KBM-7 (cell line): Measurements from ENCODE around the gene KCNIP4.

Source experiments
- DNase-seq: peaks from one replicate; pipeline ENCODE4 v3.0.0-alpha.2; 2015
- in situ Hi-C: fragments of 300-500 bp; cut with MboI; formaldehyde crosslinking; loops from 2 replicates; pipeline ENCODE4 v1.14.3; 2020; ENCODE audit warnings: low sequenced_read_pairs, low pct_unique_long_range_greater_than_20kb, mixed read lengths

The KCNIP4 gene

DNA sequence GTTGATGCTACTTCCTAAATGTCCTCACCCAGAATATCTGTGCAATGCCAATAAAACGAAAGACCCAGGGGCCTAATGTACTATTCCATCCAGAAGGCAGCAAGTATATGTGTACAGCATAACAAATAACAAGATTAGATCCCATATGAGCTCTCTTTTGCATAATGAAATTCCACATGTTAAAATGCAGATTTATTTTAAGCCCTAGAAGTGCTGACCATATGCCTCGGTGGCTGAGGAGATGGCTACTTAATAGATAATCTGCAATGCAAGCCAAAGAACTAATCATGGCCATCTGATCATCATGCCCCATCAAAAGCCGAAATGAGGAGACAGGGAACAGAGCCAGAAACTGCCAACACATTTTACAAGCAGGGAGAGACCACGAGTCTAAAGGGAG is 293.5 kb downstream of the KCNIP4 start:
- in situ Hi-C loops: no loop called here
- no peak for DNase-seq

DNA sequence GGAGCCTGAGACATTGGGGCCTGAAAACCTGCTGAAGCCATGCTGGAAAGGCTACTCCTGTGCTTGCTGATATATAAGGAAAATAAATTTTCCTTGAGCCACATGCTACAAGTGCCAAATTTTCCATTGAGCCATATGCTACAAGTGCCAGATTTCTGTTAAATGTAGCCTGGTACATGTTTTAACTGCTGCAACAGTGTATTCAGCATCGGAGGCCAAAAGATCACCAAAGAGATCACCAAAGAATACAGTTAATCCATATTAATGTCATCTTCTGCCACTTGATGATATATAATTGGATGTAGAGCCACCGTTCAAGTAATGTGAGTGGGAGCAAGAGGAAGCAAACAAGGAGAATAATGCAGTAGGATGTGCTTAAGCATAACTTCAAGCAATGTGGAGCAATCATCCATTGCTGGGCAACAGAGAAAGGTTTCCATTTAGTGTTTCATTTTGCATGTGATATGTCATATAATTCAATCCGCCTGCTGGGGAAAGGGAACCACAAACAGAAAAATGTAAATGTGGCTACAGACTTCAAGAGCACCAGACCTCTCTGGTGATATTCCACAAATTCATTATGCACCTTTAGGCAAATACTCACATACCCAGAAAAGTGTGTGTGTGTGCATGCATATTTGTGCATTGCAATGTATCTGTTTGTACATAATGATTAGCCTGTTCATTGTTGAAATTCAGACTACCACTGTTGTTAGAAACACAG is 295.9 kb downstream of the KCNIP4 start:
- in situ Hi-C loops: no loop called here
- DNase-seq: no peak

DNA sequence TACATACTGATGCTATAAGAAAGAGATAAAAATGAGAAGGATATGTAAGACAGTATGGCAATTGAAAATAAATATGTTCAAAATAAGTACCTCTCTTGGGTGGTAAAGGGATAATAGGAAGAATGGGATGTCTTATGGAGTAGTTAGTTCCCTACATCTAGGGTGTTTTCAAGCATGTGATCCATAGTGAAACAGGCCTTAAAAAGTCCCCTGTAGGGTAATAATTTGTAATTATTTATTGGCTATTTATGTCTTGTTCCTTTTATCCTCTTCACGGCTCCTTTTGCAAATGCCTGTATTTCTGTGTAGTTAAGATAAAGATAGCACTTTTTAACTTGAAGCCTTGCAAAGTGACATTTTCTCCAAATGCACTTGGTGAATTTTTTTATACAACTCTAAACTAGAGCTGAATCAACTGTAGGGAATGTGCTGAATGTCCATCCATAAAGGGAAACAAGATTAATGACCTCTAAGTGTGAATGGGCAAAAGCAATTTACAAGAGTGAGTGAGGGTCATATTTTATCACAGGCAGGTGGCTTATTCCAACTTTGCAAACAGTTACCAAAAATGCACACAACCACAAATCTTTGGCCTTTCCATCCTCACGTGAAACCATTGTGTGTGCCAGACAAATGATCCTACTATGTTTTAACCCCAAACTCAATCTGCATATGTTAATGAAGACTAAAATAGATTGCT is 299.0 kb downstream of the KCNIP4 start:
- in situ Hi-C loops: no loop called here
- DNase-seq: no peak

DNA sequence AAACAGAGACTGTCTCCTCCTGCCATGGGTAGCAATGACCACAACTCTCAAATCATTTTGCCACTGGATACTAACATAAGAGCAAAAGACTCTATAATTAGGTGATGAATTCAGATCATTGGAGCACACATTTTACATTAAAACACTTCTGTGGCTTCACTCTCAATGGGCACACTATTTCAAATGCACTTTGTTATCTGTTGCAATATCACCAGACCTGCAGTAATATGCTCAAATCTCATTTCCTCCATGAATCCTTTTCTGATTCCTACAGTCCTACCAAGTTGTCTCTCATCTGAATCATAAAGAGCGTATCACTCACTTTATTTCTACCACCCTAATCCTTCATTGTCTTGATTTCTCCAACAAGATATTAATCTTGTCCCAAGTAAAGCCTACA is 302.8 kb downstream of the KCNIP4 start:
- DNase-seq: no peak
- in situ Hi-C loops: no loop called here

DNA sequence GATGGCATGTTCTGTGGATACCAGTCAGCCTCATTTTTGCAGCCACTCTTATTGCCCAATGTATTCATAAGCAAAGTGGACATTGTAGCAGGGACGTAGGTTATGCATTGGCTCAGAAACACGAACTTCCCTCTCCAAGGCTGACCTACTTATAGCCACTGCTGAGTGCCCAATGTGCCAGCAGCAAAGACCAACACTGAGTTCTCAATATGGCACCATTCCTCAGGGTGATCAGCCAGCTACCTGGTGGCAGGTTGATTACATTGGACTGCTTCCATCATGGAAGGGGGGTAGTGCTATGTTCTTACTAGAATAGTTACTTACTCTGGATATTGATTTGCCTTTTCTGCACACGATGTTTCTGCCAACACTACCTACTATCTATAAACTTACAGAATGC is 306.9 kb downstream of the KCNIP4 start:
- in situ Hi-C loops: no loop called here
- DNase-seq: no peak

DNA sequence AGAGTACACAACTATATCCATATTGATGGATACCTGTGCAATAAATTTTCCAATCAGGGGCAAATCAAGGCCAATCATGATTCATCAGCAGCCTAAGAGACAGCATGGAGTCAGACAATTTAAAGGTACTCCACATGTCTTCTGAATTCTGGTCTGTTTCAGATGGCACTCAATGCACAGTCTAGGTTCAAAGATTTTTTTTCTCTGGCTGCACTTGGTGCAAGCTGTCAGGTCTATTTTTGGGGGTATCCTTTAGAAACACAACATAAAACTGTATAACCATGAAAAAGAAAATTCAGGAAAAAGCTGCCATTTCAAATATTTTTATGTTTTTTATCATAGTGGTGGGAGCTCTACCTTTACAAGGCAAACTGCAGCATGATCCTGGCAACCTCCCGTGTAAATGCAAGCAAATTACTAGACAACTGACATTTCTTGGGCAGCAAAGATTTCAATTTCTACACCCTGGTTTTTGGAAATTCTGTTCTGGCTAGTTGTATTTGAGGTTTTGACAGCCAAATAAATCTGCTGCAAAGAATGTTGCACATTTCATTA is 310.3 kb downstream of the KCNIP4 start:
- no peak for DNase-seq
- in situ Hi-C loops: no loop called here

DNA sequence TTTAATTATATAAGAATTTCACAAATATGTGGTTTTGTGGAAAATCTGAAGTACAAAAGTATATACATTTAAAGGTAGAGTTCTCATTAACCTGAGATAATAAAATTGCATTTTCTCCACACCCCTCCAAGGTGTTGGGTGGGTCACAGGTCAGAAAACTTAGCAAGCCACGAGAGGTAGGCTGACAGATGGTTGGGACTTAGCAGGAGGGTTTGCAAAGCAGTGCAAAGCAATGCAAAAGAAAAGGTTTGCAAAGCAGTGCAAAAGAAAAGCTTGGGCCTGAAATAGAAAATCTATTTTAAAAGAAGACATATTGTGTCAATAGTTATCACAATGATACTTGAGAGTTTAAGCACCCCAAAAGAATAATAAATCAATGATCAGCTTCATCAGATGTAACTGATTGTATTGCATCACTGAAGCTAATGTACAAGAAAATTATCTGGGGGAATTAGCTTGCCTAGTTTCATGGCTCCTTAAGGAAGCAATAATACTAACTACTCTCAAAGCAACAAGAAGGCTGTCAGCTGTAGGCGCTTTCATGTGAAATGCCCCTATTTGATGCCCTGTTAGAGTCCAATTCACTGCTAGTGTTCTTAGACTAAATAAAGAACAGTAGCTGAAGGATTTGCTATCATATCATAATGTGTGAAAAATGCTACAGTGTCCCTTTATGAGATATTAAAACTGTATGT is 319.5 kb downstream of the KCNIP4 start:
- no peak for DNase-seq
- in situ Hi-C loops: no loop called here

DNA sequence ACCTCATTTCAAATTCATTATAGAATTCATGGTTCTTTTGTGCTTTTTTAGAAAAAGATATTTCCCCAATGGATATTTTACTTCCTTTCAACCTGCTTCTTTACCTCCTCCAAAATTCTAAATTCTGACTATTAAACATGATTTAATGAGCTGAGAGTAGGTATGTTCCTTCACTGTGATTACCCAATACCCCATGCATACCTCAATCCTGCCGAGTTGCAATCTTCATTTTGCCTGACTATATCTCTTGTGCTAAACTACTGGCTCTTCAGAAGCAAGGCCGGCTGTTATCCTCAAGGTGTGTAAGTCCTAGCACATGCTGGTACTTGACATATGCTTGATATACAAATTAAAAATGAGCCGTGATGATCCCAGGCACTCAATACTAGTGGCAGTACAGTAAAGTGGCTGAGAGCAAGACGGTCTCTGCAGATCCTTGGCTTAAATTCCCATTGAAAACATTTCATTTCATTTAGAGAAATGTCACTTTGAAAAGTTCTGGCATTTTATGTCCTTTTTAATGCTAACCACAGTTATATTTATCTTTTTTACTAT is 320.4 kb downstream of the KCNIP4 start:
- in situ Hi-C loops: no loop called here
- no peak for DNase-seq

DNA sequence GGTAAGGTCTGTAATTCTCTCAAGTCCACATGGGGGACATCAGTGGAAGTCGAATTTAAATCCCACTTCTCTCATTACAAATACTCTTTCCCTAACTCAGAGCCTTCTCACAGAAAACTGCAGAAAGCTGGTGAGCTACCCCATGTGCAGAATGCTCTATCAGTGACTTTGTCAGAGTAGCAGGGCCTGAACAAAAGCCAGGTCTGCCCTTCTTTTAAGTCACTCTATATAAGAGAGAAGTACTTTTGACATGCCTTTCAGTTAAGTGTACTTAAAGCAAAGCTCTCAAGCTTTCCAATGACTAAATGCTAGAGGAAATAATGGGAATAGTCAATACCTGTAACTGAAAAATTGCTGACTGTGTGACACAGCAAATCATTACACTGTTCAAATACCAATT is 323.1 kb downstream of the KCNIP4 start:
- DNase-seq: no peak
- in situ Hi-C loops: no loop called here

DNA sequence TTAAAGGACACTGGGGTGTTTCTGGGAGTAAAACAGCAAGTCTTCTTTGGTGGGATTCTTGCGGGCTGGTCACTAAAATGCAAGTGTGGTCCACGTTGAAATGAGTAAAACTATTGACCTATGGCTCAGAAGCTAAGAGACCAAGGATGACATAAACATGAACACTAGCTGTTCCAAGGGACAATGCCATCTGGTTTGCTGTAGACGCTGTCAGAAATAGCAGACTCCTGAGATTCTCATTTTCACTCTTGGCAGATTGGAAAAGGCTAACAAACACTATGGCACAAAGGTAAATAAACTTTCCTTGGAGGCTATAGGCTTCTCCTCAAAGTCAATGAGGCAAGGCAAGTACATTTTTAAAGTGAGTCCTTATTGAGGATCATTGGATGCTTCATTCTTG is 343.6 kb downstream of the KCNIP4 start:
- no peak for DNase-seq
- in situ Hi-C loops: no loop called here

- DNase-seq: no peak
- in situ Hi-C loops: no loop called here
These were observed 352.1 kb downstream of the KCNIP4 start for GRCh38 chr4:21596521-21596920.

DNA sequence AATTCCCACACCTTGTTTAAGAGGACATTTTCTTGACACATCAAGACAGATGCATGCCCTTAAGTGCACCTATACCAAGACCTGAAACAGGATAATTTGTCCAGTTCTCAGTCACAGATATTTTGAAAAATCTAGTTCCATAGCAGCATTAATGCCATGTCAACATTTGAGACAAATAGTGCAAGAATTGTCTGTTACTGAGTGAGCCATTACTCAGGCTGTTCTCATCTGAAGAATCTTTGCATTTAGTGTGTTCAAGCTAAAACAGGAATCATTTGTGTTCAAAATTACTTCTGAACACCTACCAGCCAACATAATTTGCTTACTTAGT is 354.9 kb downstream of the KCNIP4 start:
- DNase-seq: no peak
- in situ Hi-C loops: no loop called here

DNA sequence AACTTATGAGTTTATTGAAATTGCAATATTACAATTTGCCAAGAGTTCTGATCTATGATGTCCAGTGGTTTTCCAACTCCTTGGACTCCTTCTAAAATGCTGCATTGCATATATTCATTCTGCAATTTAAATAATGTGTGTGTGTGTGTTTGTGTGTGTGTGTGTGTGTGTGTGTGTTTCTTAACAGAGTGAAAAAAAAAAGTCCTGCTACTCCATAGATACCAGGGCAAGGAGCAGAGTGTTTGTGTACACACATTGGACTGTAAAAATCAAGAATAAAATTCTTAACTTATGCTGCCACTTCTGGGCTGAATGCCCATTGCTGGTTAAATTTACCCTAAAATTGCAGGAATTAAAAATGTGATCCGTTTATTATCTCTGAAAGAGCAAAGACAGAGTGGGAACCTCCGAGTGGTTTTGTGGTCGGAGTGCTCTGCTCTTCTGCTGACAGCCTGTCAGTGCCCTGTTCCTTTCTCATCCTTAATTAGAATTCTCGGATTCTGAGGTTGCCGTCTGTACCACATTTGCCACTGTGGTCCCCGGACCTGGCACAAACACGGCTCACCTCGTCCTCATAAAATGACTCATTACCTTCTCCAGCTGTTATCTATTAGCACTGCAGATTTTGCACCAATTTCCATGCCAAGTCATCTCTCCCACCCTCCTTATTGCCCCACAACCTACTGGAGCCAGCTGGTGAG is 355.5 kb downstream of the KCNIP4 start:
- DNase-seq: no peak
- in situ Hi-C loops: no loop called here

DNA sequence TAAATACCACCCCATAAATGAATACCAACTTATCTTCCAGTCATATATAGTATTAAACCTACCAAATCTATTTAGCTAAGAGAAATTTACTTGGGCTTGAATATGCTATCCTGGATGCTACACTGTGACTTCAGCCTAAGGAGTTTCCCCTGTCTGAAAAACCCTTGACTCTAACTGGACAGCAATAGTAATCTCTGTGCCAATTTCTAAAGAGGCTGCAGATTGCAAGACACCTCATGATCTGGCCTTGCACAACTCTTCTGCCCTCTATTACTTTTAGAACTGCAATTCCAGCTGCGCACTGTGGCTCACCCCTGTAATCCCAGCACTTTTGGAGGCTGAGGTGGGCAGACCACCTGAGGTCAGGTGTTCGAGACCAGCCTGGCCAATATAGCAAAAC is 371.5 kb downstream of the KCNIP4 start:
- in situ Hi-C loops: no loop called here

DNA sequence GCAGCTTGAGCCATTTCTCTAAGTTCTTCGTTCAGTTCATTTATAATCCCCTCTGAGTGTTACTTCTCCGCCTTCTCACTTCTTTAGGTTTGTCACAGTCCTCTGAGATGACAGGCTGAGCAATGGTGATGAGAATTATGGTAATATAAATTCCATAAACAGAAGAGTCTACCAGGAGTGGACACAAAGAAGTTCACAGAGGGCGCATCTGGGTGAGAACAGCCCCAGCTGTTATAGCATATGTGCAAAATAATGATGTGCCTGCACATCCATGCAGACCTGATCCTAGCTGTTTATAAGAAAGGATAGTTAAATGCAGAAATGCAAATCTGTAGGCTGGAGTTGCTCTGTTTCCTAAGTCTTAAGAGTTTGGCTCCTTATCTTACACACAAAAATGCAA is 377.5 kb downstream of the KCNIP4 start:
- no peak for DNase-seq
- in situ Hi-C loops: no loop called here

More for the DNA sequence above, 371.5 kb downstream of the KCNIP4 start:
- no peak for DNase-seq

GRCh38 chr4:21569638-21570037 is 378.9 kb downstream of the KCNIP4 start:
- in situ Hi-C loops: no loop called here

DNA sequence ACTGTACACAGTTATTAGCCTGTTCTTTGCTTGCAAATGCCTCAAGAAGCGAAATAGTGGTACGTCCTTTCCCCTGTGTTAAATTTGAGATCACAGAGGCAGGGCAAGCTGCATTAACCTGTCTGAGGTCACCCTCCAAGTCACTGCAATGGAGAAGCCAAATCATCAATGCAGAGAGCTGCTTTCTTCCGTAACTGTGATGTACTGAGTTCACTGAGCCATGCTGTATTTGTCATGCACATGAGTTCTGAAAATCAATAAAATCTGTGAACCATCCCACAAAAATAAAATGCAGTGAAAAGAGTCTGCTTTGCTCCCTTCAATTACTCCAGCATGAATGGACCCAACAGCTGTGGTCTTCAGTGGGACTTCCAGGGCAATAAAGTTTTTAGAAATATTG is 393.5 kb downstream of the KCNIP4 start:
- in situ Hi-C loops: no loop called here
- no peak for DNase-seq

More at GRCh38 chr4:21569638-21570037, 378.9 kb downstream of the KCNIP4 start:
- DNase-seq: no peak

DNA sequence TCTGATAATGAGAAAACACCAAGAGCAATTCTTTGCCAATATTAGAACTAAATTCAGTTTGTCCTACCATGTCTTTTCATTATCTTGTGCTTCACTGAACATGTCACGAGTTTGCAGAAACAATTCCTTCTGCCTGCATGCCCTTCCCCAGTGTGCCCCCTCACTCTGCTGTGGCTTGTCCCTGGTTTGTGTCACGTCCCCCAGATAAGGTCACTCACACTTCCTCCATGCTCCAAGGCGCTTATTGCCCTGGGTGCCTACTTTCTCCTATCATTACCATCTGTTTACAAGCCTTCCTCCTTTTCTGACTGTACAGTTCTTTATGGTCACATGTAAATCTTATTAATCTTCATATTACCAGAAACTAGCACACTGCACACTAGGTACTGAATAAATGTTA is 394.1 kb downstream of the KCNIP4 start:
- in situ Hi-C loops: no loop called here
- no peak for DNase-seq

DNA sequence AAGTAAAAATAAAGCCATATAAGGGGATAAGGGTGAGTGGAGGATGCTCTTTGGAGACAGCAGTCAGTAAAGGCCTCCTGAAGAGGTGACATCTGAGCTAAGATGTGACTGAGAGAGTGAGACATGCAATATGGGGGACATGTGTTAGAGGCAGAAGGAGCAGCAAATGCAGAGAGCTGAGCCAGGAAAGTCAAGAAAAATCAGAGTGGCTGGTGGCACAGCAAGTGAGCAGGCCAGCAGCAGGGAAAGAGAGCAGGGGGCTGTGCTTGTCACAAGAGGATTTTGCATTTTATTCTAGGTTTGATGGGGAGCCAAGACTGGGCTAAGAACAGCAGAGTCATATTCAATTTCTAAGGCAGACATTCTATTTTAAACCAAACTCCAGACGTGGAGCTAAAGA is 394.5 kb downstream of the KCNIP4 start:
- in situ Hi-C loops: no loop called here
- no peak for DNase-seq
